IMR-90 (cell line): ENCODE data around the gene ATP5MC3. TPM values are rescaled to one million over a fixed set of nuclear protein-coding genes. Genes with fewer than 3 reads are reported as not detected.

ENCODE experiments used
- ATAC-seq: fragments of 200-7000 bp; cut with Tn5 transposase; 2 replicates; pipeline ENCODE4 v1.9.1; 2020; ENCODE audit warnings: low read depth, mild to moderate bottlenecking, moderate library complexity
- BruUV-seq: library from RNA; stranded (reverse); fragments of 400-500 nt; replicated peaks from 2 replicates; lab custom pipeline; 2021; lab: Mats Ljungman, UMichigan
- CTCF ChIA-PET: fragments of 300-600 bp; formaldehyde crosslinking; extraction: SDS; loops from one replicate; lab custom pipeline; 2021; ENCODE audit warnings: antibody characterized with exemption; lab: Yijun Ruan, JAX
- POLR2A ChIA-PET: fragments of 300-600 bp; sonication (Branson Sonifier 250); formaldehyde crosslinking; loops from one replicate; lab custom pipeline; 2022; ENCODE audit warnings: antibody characterized with exemption; ENCODE audit not compliant: unreplicated experiment; lab: Charles Lee
- DNase-seq: peaks from one replicate; pipeline ENCODE4 v3.0.0; 2013
- H2AFZ ChIP-seq: replicated peaks from 2 replicates; pipeline ENCODE3; 2013; ENCODE audit warnings: low read length, mild to moderate bottlenecking; ENCODE audit not compliant: poor library complexity
- H2AK5ac ChIP-seq: 2 replicates; pipeline ENCODE4 v1.6.1; 2013; ENCODE audit warnings: low read depth, low read length, inconsistent platforms
- H2AK9ac ChIP-seq: replicated peaks from 2 replicates; pipeline ENCODE3; 2013; ENCODE audit warnings: mild to moderate bottlenecking, low read depth, low read length, moderate library complexity; ENCODE audit not compliant: poor library complexity
- H2BK120ac ChIP-seq: 2 replicates; pipeline ENCODE4 v1.6.1; 2013; ENCODE audit warnings: low read depth, low read length, inconsistent platforms
- H2BK15ac ChIP-seq: 3 replicates; pipeline ENCODE4 v1.6.1; 2013; ENCODE audit warnings: low read depth, low read length, inconsistent platforms
- H2BK20ac ChIP-seq: 2 replicates; pipeline ENCODE4 v1.6.1; 2013; ENCODE audit warnings: low read depth, mild to moderate bottlenecking, inconsistent platforms, low read length, moderate library complexity
- H2BK5ac ChIP-seq: 2 replicates; pipeline ENCODE4 v1.6.1; 2013; ENCODE audit warnings: mild to moderate bottlenecking, low read depth, low read length, inconsistent platforms; ENCODE audit not compliant: poor library complexity, severe bottlenecking
- H3K14ac ChIP-seq: replicated peaks from 2 replicates; pipeline ENCODE4 v1.6.1; 2013; ENCODE audit warnings: low read depth, low read length, inconsistent platforms
- H3K18ac ChIP-seq: 2 replicates; pipeline ENCODE4 v1.6.1; 2013; ENCODE audit warnings: low read depth, low read length, control low read depth
- H3K23ac ChIP-seq: 2 replicates; pipeline ENCODE4 v1.6.1; 2013; ENCODE audit warnings: low read depth, low read length, inconsistent platforms
- H3K27ac ChIP-seq: 2 replicates; pipeline ENCODE4 v1.5.1; 2013; ENCODE audit warnings: mild to moderate bottlenecking, control low read depth, low read length; ENCODE audit not compliant: insufficient read depth
- H3K27me3 ChIP-seq: 2 replicates; pipeline ENCODE4 v1.6.1; 2013; ENCODE audit warnings: low read length; ENCODE audit not compliant: control insufficient read depth, insufficient read depth
- H3K36me3 ChIP-seq: 2 replicates; pipeline ENCODE4 v1.6.1; 2013; ENCODE audit warnings: low read length, mixed read lengths; ENCODE audit not compliant: control insufficient read depth, insufficient read depth
- H3K4ac ChIP-seq: 2 replicates; pipeline ENCODE4 v1.6.1; 2013; ENCODE audit warnings: low read depth, low read length, inconsistent platforms
- H3K4me1 ChIP-seq: 2 replicates; pipeline ENCODE4 v1.6.1; 2013; ENCODE audit warnings: low read length, mixed read lengths; ENCODE audit not compliant: control insufficient read depth, insufficient read depth
- H3K4me2 ChIP-seq: 2 replicates; pipeline ENCODE4 v1.6.1; 2013; ENCODE audit warnings: low read depth, mild to moderate bottlenecking, control low read depth, low read length, moderate library complexity
- H3K4me3 ChIP-seq: 2 replicates; pipeline ENCODE4 v1.5.1; 2013; ENCODE audit warnings: low read depth, mild to moderate bottlenecking, control low read depth, low read length, moderate library complexity; ENCODE audit not compliant: insufficient read depth
- H3K56ac ChIP-seq: 2 replicates; pipeline ENCODE4 v1.6.1; 2013; ENCODE audit warnings: low read length, inconsistent platforms; ENCODE audit not compliant: insufficient read depth; ENCODE audit errors: extremely low read depth
- H3K79me1 ChIP-seq, 2 experiments: 2 replicates each; pipeline ENCODE4 v1.6.1; 2013; ENCODE audit warnings: low read length in 2 of 2, inconsistent platforms in 1 of 2, low read depth in 1 of 2
- H3K9ac ChIP-seq: 2 replicates; pipeline ENCODE4 v1.6.1; 2013; ENCODE audit warnings: low read depth, low read length, control low read depth
- H3K9me1 ChIP-seq: 2 replicates; pipeline ENCODE4 v1.6.1; 2013; ENCODE audit warnings: low read length, inconsistent platforms; ENCODE audit not compliant: insufficient read depth
- H3K9me3 ChIP-seq: 2 replicates; pipeline ENCODE4 v1.6.1; 2013; ENCODE audit warnings: low read length; ENCODE audit not compliant: control insufficient read depth, insufficient read depth
- H4K20me1 ChIP-seq: 2 replicates; pipeline ENCODE4 v1.6.1; 2013; ENCODE audit warnings: low read length, inconsistent platforms; ENCODE audit not compliant: insufficient read depth
- H4K5ac ChIP-seq: 2 replicates; pipeline ENCODE4 v1.6.1; 2013; ENCODE audit warnings: mild to moderate bottlenecking, low read depth, low read length, control low read depth
- H4K8ac ChIP-seq, 2 experiments: 2 replicates each; pipeline ENCODE4 v1.6.1; 2013; ENCODE audit warnings: low read depth in 2 of 2, low read length in 2 of 2, control low read depth in 1 of 2, inconsistent platforms in 1 of 2
- H4K91ac ChIP-seq: 2 replicates; pipeline ENCODE4 v1.6.1; 2013; ENCODE audit warnings: low read depth, low read length, inconsistent platforms; ENCODE audit not compliant: insufficient read depth
- CEBPB ChIP-seq: IDR thresholded peaks from 2 replicates; pipeline ENCODE4 v1.6.1; 2012; ENCODE audit warnings: low read depth, low read length, improper control_type of control experiment
- CHD1 ChIP-seq: IDR thresholded peaks from 2 replicates; pipeline ENCODE4 v1.6.1; 2012; ENCODE audit warnings: low read depth, low read length, improper control_type of control experiment
- FOS ChIP-seq: fragments of 150-350 bp; IDR thresholded peaks from 2 replicates; pipeline ENCODE4 v1.6.1; 2016; ENCODE audit warnings: low read depth, low read length
- MAFK ChIP-seq: IDR thresholded peaks from 2 replicates; pipeline ENCODE4 v1.6.1; 2012; ENCODE audit warnings: low read depth, low read length, improper control_type of control experiment
- RAD21 ChIP-seq: IDR thresholded peaks from 2 replicates; pipeline ENCODE4 v1.6.1; 2012; ENCODE audit warnings: low read length, improper control_type of control experiment
- RFX5 ChIP-seq: IDR thresholded peaks from 2 replicates; pipeline ENCODE4 v1.8.0; 2012; ENCODE audit warnings: low read depth, mild to moderate bottlenecking, low read length, moderate library complexity
- WGBS, 2 experiments: methylation state at CpG; one replicate each; pipeline versions ENCODE4 v1.1.5 to v1.1.7; 2013; ENCODE audit warnings: missing lambda C conversion rate in 2 of 2; ENCODE audit not compliant: insufficient read length in 1 of 2; ENCODE audit errors: extremely low coverage in 2 of 2; 5-methylcytosine and 5-hydroxymethylcytosine counted together
- dilution Hi-C: fragments of 300-500 bp; cut with HindIII; formaldehyde crosslinking; loops from one replicate; pipeline ENCODE4 v1.14.3; 2018; ENCODE audit warnings: low sequenced_read_pairs; ENCODE audit not compliant: unreplicated experiment
- in situ Hi-C: fragments of 300-500 bp; cut with MboI; formaldehyde crosslinking; loops from 3 replicates; pipeline ENCODE4 v1.14.3; 2019; ENCODE audit warnings: low sequenced_read_pairs, inconsistent platforms, mixed read lengths
- intact Hi-C: fragments of 100-400 bp; cut with micrococcal nuclease; formaldehyde crosslinking; loops from 2 replicates; pipeline ENCODE4 v1.10.0; 2022
- polyA plus RNA-seq, 3 experiments: library from polyadenylated mRNA; depleted of rRNA; stranded (reverse); fragments of >200 nt; gene quantifications; 2 replicates each; pipeline ENCODE4 v1.2.3, GENCODE V29; 2012; ENCODE audit warnings: low replicate concordance in 1 of 3
- total RNA-seq: library from RNA; depleted of rRNA; stranded (reverse); fragments of >200 nt; gene quantifications from 2 replicates; pipeline ENCODE4 v1.2.3, GENCODE V29; 2012

The ATP5MC3 gene
- total and polyA plus RNA-seq, 2 of the 4 experiments (the other 2 are of a cell fraction) = 167 to 365 TPM

DNA sequence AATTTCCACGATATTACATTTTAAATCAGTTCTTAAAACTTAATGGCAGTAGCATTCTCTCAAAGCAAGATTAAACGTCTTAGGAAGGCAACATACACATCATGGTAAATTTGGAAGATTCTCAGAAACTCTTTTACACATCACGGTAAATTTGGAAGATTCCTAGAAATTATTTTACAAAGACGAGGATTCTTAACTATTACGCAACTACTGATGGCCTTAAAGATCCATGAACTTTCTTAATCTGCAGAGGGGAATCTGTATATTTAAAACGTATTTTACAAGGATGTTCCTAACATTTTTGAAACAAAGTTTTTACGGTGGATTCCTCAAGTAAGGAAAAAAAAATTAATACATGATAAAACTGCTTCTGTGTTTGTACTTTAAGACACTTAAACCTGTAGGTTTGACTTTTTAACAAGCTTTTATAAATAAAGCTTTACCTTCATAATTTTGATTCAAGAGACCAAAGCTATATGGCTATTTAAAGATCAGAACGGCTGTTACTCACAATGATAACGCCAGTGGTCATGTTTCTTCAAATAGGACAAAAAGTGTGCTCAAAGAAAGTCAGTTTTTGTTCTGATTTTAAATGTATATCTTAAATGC, 15.2 kb downstream of the ATP5MC3 start:
- H3K14ac ChIP-seq = no peak overlapping the region
- H3K4me1 ChIP-seq = no peaks in the 10 kb centered on the region
- no peak overlapping the region for H3K56ac ChIP-seq
- DNase-seq = no peak
- ATAC-seq = no peak
- no peak overlapping the region for H2BK15ac ChIP-seq
- in situ Hi-C loops (no loop called here), dilution Hi-C loops (no loop called here), intact Hi-C loops (no loop called here)
- H4K8ac ChIP-seq = no peak overlapping the region
- ChIA-PET CTCF (interaction anchor here (0.6 to 1.4 kb wide), 5 partner anchors 14 to 477 kb away, joined by 3 to 5 read pairs (median 4); no protein-coding TSS in a partner anchor), POLR2A (interaction anchor here (0.6 kb wide), 1 partner anchor 8 kb away, joined by 5 read pairs; no protein-coding TSS in a partner anchor)
- H2AK9ac ChIP-seq = no peak overlapping the region
- H2AK5ac ChIP-seq = no peak overlapping the region
- no peak overlapping the region for H2BK20ac ChIP-seq
- no peaks in the 10 kb centered on the region for H3K9me3 ChIP-seq
- TF ChIP-seq CHD1 (no peak), FOS (no peak), CEBPB (peak; percentile 96), RAD21 (no peak), MAFK (no peak), RFX5 (no peak)
- H3K4ac ChIP-seq = no peak overlapping the region
- no peak overlapping the region for H3K27ac ChIP-seq
- H4K20me1 ChIP-seq = peaks cover 28% of the 10 kb centered on the region
- H3K4me3 ChIP-seq = no peak overlapping the region; the same call in 1 of the 2 replicates
- H3K27me3 ChIP-seq = no peaks in the 10 kb centered on the region
- no peak overlapping the region for H4K91ac ChIP-seq
- no peak overlapping the region for H3K23ac ChIP-seq
- H4K5ac ChIP-seq = no peak overlapping the region
- H2AFZ ChIP-seq = no peak overlapping the region
- H2BK120ac ChIP-seq = no peak overlapping the region
- H3K79me1 ChIP-seq = peaks cover 0 to 15% of the 10 kb centered on the region in 2 experiments; a peak in 2 of 4 replicates
- H3K9me1 ChIP-seq = no peaks in the 10 kb centered on the region; the same call in 1 of the 2 replicates
- H3K36me3 ChIP-seq = peaks cover 2% of the 10 kb centered on the region; the same call in 1 of the 2 replicates
- BruUV-seq = no TSS peak
- H3K18ac ChIP-seq = no peak overlapping the region
- no peak overlapping the region for H3K9ac ChIP-seq
- H3K4me2 ChIP-seq = peak overlapping the region; percentile 93
- WGBS, 2 experiments = no CpG with 5 or more reads among the region's 9 CpGs
- no peak overlapping the region for H2BK5ac ChIP-seq
